GM21723 (cell line): ENCODE measurements around the gene BBOF1.

Experiments
- ATAC-seq: cut with Tn5 transposase; IDR thresholded peaks from one replicate; pipeline ENCODE4 v1.9.1; 2021; ENCODE audit warnings: mild to moderate bottlenecking, moderate library complexity; ENCODE audit not compliant: unreplicated experiment

BBOF1 gene

DNA sequence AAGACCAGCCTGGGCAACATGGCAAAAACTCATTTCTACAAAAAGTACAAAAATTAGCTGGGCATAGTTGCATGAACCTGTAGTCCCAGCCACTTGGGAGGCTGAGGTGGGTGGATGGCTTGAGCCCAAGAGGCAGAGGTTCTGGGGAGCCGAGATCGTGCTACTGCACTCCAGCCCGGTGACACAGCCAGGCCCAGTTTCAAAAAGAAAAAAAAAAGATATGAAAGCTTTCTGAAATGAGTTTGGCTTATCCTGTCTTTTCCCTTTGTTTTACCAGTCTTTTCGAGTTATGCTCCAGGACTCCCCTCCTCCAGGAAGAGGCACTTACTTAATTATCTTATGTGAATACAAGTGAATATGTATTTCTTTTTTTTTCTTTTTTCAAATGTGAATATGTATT is 3.2 kb downstream of the BBOF1 start:
- ATAC-seq = no peak

DNA sequence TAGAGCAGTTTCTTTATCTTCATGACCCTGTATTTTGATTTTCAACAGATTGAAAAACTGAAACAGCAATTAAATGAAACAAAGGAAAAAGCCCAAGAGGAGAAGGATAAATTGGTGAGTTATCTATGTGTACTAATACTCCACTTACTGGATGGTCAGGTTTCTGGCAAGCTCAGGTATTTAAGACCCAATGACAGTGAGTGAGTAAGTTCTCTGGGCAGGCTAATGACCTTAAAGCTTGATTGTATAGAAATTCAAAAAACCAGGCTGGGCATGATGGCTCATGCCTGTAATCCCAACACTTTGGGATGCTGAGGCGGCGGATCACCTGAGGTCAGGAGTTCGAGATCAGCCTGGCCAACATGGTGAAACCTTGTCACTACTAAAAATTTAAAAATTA is 10.0 kb downstream of the BBOF1 start:
- ATAC-seq = no peak

DNA sequence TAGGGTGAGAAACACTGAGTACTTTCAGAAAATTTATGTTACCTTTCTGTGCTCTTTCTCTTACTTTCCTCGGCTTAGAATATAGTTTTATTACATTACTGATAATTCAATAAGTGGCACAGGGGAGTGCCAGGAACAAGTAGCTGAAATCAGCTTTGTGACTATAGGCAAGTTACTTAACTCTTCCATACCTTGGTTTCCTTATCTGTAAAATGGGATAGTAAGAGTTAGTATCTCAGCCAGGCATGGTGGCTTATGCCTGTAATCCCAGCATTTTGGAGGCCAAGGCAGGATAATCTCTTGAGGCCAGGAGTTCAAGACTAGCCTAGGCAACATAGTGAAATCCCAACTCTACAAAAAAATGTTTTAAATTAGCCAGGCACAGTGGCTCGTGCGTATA is 15.4 kb downstream of the BBOF1 start:
- no peak for ATAC-seq

GRCh38 chr14:74035556-74035955 is 16.4 kb downstream of the BBOF1 start:
- no peak for ATAC-seq

DNA sequence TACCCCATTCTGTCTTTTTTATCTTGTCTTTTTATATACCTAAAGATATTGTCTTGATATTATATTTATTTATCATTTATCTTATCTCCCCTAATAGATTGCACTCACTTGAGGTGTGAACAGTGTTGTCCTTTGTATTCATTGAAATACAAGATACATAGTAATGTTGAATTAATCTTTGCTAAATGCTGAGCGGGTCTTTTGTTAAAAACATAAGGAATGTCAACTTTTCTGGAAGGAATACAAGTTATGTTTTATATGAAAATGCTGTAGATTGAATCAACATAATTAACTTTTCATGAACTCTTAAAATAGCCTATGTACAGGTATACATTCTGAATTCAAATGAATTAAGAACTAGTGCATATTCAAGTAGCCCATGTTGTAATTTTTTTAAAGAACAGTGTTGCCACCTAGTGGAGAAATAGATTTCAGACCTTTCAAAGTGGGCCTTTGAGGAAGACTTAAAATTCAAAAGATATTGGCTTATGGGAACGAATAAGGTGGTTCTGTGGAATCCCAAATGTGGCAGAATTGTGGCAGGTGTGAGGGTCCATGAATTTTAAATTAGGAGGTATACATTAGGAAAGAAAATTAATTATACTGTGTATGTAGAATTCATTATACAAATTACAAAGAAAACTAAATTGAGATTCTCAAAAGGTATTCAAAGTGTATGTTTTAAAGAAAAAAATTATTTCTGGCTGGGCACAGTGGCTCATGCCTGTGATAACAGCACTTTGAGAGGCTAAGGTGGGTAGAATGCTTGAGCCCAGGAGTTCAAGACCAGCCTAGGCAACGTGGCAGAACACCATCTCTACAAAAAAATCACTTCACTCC is 19.1 kb downstream of the BBOF1 start:
- ATAC-seq = no peak

DNA sequence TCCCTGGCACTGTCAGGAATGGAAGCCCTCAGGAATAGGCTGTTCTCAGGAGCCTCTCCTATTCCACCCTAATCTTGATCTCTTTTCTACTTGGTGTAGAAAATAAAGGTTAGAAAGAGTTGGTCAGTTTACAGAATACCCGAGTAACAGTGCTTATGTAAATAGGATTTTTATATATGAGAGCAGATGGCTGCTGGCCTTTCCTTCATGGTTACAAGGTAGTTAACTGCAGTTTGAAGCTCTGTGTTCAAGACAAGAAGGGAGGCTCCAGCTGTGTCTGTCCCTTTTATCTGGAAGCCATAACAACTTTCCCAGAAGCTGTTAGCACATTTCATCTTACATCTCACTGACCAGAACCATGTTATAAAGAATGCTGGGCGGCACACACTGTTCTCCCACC is 23.1 kb downstream of the BBOF1 start:
- ATAC-seq = no peak

DNA sequence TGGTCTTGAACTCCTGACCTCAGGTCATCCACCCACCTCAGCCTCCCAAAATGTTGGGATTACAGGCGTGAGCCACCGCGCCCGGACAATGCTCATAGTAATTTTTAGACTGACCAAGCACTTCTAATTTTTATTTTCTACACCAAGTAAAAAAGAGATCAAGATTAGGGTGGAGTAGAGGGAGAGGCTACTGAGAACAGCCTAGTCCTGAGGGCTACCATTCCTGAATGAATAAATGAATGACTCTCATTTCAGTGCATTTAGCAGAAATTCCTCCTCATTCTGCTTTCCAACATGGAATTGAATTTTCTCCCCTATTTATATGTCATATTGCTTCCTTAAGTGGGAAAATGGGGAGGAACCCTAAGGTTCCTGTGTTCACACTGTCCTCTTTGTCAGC is 26.4 kb downstream of the BBOF1 start:
- no peak for ATAC-seq

- no peak for ATAC-seq
Observed at GRCh38 chr14:74048281-74048680, 29.1 kb downstream of the BBOF1 start.

- ATAC-seq = no peak
Observed at GRCh38 chr14:74049876-74050495, 30.8 kb downstream of the BBOF1 start.

- no peak for ATAC-seq
Observed at GRCh38 chr14:74062809-74063150, 43.6 kb downstream of the BBOF1 start.

- ATAC-seq = no peak
Observed at GRCh38 chr14:74064426-74064825, 45.3 kb downstream of the BBOF1 start.

DNA sequence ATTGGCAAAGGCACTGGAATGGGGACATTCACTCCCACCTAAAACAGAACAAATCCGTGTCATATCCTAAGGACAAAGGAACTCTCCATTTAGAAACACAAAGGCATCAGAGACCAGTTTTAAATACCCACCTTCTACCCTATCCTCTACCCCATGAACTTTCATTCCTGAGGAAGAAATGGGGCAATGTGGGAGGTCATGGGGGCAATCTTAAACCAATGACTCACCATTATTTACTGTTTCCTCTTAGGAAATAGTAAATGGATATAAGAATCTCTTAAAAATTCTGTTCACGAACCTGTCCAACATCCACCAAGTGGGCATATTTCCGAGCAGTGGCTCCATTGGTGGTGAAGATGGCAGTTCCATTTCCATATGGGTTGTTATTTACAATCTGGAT is 45.7 kb downstream of the BBOF1 start:
- no peak for ATAC-seq

DNA sequence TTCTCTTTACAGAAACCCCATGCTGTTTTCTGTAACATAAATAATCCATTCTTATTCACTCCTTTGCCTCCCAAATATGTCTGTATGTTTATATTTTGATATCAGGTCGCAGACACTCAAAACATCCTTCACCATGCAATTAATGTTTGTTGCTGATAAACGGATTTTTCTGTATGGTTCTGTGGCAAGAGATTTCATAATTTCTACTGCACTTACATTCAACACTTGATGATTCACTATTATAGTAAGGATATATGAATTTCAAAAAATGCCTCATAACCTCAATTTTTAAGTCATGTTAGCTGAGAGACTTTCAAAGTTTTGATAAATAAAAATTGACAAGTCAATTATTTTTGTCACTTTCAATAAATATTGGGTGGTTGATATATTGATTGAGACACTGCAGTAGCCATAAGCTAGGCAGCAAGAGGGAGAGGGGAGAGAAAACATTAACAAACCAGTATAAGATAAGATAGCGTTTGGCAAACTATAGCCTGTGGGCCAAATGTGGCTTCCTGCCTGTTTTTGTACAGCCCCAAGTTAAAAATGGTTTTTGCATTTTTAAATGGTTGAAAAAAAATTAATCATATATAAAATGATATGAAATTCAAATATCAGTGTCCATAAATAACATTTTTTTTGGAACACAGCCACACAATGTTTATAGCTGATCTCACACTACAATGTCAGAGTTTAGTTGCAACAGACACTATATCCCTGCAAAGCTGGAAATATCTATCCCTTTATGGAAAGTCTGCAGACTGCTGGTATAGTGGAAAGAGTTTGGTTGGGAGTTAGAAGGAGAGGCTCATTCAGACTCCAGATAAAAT is 46.8 kb downstream of the BBOF1 start:
- ATAC-seq = no peak

DNA sequence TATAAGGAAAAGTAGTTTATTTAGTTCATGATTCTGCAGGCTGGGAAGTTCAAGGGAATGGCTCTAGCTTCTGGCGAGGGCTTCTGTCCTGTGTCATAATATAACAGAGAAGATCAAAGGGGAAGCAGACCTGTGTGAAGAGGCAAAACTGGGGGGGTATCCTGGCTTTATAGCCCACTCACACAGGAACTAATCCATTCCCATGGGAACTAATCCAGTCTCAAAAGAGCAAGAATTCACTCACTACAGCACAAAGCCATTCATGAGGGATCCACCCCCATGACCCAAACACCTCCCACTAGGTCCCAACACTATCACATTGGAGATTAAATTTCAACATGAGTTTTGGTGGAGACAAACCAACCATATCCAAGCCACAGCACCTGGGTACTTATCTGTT is 58.3 kb downstream of the BBOF1 start:
- ATAC-seq = no peak

GRCh38 chr14:74080820-74081460 is 61.8 kb downstream of the BBOF1 start:
- ATAC-seq = no peak

- ATAC-seq = no peak
Observed at GRCh38 chr14:74081491-74081890, 62.3 kb downstream of the BBOF1 start.

DNA sequence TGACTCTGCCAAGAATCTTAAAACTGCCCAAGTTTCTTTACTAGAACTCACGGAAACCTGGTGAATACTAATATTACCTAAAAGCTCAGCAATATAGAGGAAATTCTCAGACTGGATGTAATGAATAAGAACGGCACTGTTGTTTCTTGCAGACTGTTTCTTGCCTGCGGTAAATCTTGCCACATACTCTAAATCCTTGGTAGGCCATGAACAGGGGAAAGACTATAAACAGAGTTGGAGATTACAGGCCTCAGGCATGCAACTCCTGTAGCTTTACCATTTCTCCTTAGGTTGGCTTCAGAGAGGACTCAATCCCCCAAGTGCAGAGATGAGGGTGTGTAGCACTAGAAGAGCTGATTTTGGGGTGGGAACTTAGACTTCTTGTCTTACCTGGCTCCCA is 64.0 kb downstream of the BBOF1 start:
- ATAC-seq = no peak

GRCh38 chr14:74083784-74084276 is 64.7 kb downstream of the BBOF1 start:
- ATAC-seq = peak; percentile 21

DNA sequence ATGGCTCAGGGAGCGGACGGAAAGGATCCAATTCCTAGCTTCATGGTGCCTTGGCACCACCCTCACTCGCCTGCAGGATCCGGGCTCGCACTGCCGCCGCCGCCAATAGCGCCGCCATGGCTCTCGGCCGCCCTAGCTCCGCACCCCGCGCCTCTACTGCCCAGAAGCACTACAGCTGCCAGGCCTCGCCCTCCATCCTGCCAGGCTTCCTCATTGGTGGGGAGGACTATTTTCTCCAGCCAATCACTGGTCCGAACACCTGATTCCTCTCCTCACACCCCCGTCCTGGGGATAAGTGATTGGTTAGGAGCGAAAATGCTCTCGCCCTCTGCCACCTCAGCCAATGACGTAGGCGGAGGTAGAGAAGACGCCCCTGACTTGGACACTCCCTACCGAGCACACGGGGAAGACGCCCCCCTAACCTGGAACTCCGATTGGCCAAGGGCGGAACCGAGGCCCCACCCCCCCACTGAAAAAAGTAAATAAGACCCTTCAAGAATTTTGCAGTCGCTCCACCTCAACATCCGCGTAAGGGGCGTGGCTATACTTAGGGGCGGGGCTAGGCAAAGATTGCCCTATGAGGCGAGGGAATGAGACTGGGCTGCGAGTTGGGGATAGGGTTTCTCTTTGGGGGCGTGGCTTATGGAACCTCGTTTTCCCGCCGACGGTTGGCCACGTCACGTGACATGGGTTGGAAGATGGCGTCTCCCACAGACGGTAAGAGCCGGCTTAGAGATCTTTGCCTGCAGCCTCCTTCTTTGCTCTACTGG is 65.3 kb downstream of the BBOF1 start, which contains the start of the genes ALDH6A1 and LIN52:
Gene ALDH6A1, minus strand, starts transcription at position 177 of the 770 bp plus-strand sequence. Its CDS starts 59 bp downstream, at position 118.
Gene LIN52, plus strand, starts transcription at position 680 of the 770 bp plus-strand sequence. Its CDS starts 19 bp downstream, at position 699.
- ATAC-seq = peak; percentile 91

- ATAC-seq = no peak
Observed at GRCh38 chr14:74085047-74085637, 66.0 kb downstream of the BBOF1 start.
